HCT116 (cell line): Measurements from ENCODE around the gene SHOC2. TPM values are rescaled to one million over a fixed set of nuclear protein-coding genes. Genes with fewer than 3 reads are reported as not detected.
A peak's percentile ranks its signal among the peaks of the same experiment; 100 is the strongest.

Source experiments
- ATAC-seq: fragments of 200-7000 bp; cut with Tn5 transposase; 2 replicates; pipeline ENCODE4 v1.9.1; 2020; ENCODE audit warnings: mild to moderate bottlenecking, moderate library complexity
- BruUV-seq: library from RNA; stranded (reverse); fragments of 400-500 nt; replicated peaks from 2 replicates; lab custom pipeline; 2021; lab: Mats Ljungman, UMichigan
- CTCF ChIA-PET: fragments of 300-600 bp; sonication (Branson Sonifier 250); formaldehyde crosslinking; loops from one replicate; lab custom pipeline; 2021; ENCODE audit warnings: antibody characterized with exemption; lab: Charles Lee
- POLR2A ChIA-PET: fragments of 300-600, 350-600 bp; sonication (Branson Sonifier 250); formaldehyde crosslinking; loops from one replicate; lab custom pipeline; 2021; ENCODE audit warnings: antibody characterized with exemption; lab: Charles Lee
- RAD21 ChIA-PET, 2 experiments: fragments of 300-600 bp; sonication (Branson Sonifier 250); formaldehyde crosslinking; loops; one replicate each; lab custom pipeline; 2023; ENCODE audit warnings: low total read pairs in 2 of 2; ENCODE audit not compliant: uncharacterized antibody in 2 of 2, unreplicated experiment in 2 of 2, low non-redundant PET in 1 of 2; lab: Charles Lee
- DNase-seq: peaks from one replicate; pipeline ENCODE4 v3.0.0-alpha.2; 2010; ENCODE audit warnings: low read depth, low spot score
- H2AFZ ChIP-seq: fragments of 200-600 bp; shearing (Covaris generic), sonication (generic); 2 replicates; pipeline ENCODE4 v1.6.1; 2017; ENCODE audit warnings: low read depth, mixed run types, mixed read lengths, antibody characterized with exemption, low read length; ENCODE audit not compliant: poor library complexity, severe bottlenecking
- H3K27ac ChIP-seq: 2 replicates; pipeline ENCODE4 v1.5.1; 2012; ENCODE audit warnings: low read depth, low read length
- H3K27me3 ChIP-seq: fragments of 200-600 bp; sonication (generic); 2 replicates; pipeline ENCODE4 v1.6.1; 2016; ENCODE audit warnings: mixed run types, low read length, mixed read lengths; ENCODE audit not compliant: insufficient read depth
- H3K36me3 ChIP-seq, 2 experiments: fragments of 200-500 bp in 1 of 2; fragments of 200-600 bp in 1 of 2; sonication (Bioruptor generic) in 1 of 2; sonication (generic) in 1 of 2; 2 replicates each; pipeline versions ENCODE4 v1.5.1 to v1.6.1; 2014 to 2016; ENCODE audit warnings: low read length in 2 of 2, inconsistent platforms in 1 of 2, mixed read lengths in 1 of 2, mixed run types in 1 of 2; ENCODE audit not compliant: insufficient read depth in 2 of 2, control insufficient read depth in 1 of 2
- H3K4me1 ChIP-seq, 2 experiments: fragments of 200-600 bp in 1 of 2; sonication (generic) in 1 of 2; 2 replicates each; pipeline versions ENCODE4 v1.5.1 to v1.6.1; 2012 to 2017; ENCODE audit warnings: low read length in 2 of 2, inconsistent platforms in 1 of 2, mild to moderate bottlenecking in 1 of 2, mixed read lengths in 1 of 2, mixed run types in 1 of 2, moderate library complexity in 1 of 2; ENCODE audit not compliant: insufficient read depth in 2 of 2, control insufficient read depth in 1 of 2
- H3K4me2 ChIP-seq: fragments of 200-600 bp; sonication (generic); 2 replicates; pipeline ENCODE4 v1.6.1; 2017; ENCODE audit warnings: mixed run types, low read length, mixed read lengths
- H3K4me3 ChIP-seq, 2 experiments: fragments of 200-600 bp in 1 of 2; sonication (generic) in 1 of 2; replicated peaks in 1 of 2; 2 replicates each; pipeline ENCODE4 v1.5.1; 2011 to 2016; ENCODE audit warnings: low read length in 2 of 2, control low read depth in 1 of 2, low read depth in 1 of 2, mild to moderate bottlenecking in 1 of 2, mixed read lengths in 1 of 2, mixed run types in 1 of 2
- H3K79me2 ChIP-seq: fragments of 200-600 bp; sonication (generic); 2 replicates; pipeline ENCODE4 v1.6.1; 2017; ENCODE audit warnings: mild to moderate bottlenecking, mixed run types, low read length, moderate library complexity, mixed read lengths; ENCODE audit not compliant: insufficient read depth
- H3K9ac ChIP-seq: fragments of 200-600 bp; sonication (generic); 2 replicates; pipeline ENCODE4 v1.6.1; 2016; ENCODE audit warnings: low read length, mixed read lengths
- H3K9me2 ChIP-seq: fragments of 200-600 bp; sonication (generic), shearing (Covaris generic); 2 replicates; pipeline ENCODE4 v1.6.1; 2017; ENCODE audit warnings: mixed run types, mild to moderate bottlenecking, moderate library complexity; ENCODE audit not compliant: insufficient read depth
- H3K9me3 ChIP-seq, 2 experiments: fragments of 200-500 bp in 1 of 2; fragments of 200-600 bp in 1 of 2; sonication (Bioruptor generic) in 1 of 2; sonication (generic) in 1 of 2; 2 replicates each; pipeline ENCODE4 v1.6.1; 2014 to 2017; ENCODE audit warnings: low read length in 2 of 2, mixed read lengths in 2 of 2, inconsistent platforms in 1 of 2, low read depth in 1 of 2, mild to moderate bottlenecking in 1 of 2, mixed run types in 1 of 2, moderate library complexity in 1 of 2; ENCODE audit not compliant: control insufficient read depth in 1 of 2, insufficient read depth in 1 of 2
- H4K20me1 ChIP-seq: fragments of 200-600 bp; sonication (generic), shearing (Covaris generic); 2 replicates; pipeline ENCODE4 v1.6.1; 2017; ENCODE audit warnings: mixed run types, mild to moderate bottlenecking, moderate library complexity; ENCODE audit not compliant: insufficient read depth
- ATF3 ChIP-seq: IDR thresholded peaks from 2 replicates; pipeline ENCODE4 v1.6.1; 2012
- EGR1 ChIP-seq: IDR thresholded peaks from 2 replicates; pipeline ENCODE4 v1.6.1; 2012; ENCODE audit warnings: low read depth
- EZH2phosphoT487 ChIP-seq: fragments of 200-600 bp; IDR thresholded peaks from 2 replicates; pipeline ENCODE4 v1.6.1; 2018; ENCODE audit warnings: antibody characterized with exemption, borderline replicate concordance
- FOSL1 ChIP-seq: IDR thresholded peaks from 2 replicates; pipeline ENCODE4 v1.6.1; 2012; ENCODE audit warnings: low read depth
- JUND ChIP-seq: IDR thresholded peaks from 2 replicates; pipeline ENCODE4 v1.6.1; 2012
- POLR2A ChIP-seq: IDR thresholded peaks from 2 replicates; pipeline ENCODE4 v1.7.0; 2011; ENCODE audit warnings: borderline replicate concordance; ENCODE audit not compliant: insufficient read depth, insufficient read length; ENCODE audit errors: extremely low read depth
- POLR2AphosphoS5 ChIP-seq: IDR thresholded peaks from 2 replicates; pipeline ENCODE4 v1.6.1; 2011; ENCODE audit warnings: mild to moderate bottlenecking, low read depth, low read length, moderate library complexity
- SRF ChIP-seq: IDR thresholded peaks from 2 replicates; pipeline ENCODE4 v1.6.1; 2012; ENCODE audit warnings: low read depth
- intact Hi-C: fragments of 100-400 bp; cut with micrococcal nuclease; formaldehyde crosslinking; loops from 2 replicates; pipeline ENCODE4 v1.10.0; 2022
- total RNA-seq: library from RNA; stranded (reverse); gene quantifications from one replicate; pipeline ENCODE4 v1.2.1, GENCODE V29; 2021; ENCODE audit not compliant: unreplicated experiment

The SHOC2 gene
- total RNA-seq, 1 experiment from 2014 or later, result 39.5 TPM

DNA sequence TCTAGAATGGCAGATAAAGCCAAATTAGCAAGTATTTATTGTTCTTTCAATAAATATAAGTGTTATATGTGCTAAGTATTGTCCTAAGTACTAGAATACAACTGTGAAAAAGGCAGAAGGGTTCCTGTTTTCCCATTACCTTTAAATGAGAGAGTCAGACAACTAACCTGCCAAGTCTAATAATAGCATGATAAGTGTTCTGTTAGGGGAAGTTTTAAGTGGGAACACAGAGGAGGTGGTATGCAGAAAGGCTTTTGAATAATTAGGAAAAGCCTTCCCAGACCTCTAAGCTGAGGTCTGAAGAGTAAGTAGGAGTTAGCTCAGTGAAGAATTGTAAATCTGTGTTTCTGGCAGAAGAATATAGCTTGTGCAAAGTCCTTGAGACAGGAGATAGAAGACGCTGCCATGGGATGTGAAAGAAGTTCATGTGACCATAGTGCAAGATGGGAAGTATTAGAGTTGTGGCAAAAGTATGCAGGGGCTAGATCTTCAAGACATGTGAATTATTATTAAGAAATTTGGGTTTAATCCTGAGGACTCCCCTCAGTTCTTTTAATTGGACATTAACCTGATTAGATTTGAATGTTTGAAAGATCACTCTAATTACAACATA is 12.5 kb downstream of the SHOC2 start:
- Histone ChIP-seq H4K20me1 (peaks cover 8% of the 10 kb centered on the region), H3K9me3 (no peaks in the 10 kb centered on the region), H3K79me2 (peaks cover 94% of the 10 kb centered on the region), H3K9me2 (no peaks in the 10 kb centered on the region), H3K4me2 (no peak overlapping the region; the same call in 1 of the 2 replicates), H3K4me3 (no peak overlapping the region), H3K27ac (no peak overlapping the region), H3K4me1 (peaks cover 6 to 13% of the 10 kb centered on the region in 2 experiments), H2AFZ (no peak overlapping the region), H3K27me3 (no peaks in the 10 kb centered on the region), H3K36me3 (no peaks in the 10 kb centered on the region), H3K9ac (no peak overlapping the region)
- DNase-seq, result no peak
- no TSS peak for BruUV-seq
- ATAC-seq, result no peak
- POLR2A ChIA-PET, result no interaction called here
- intact Hi-C loops, result no loop called here
- RAD21 ChIA-PET, result no interaction called here
- TF ChIP-seq JUND (no peak), EGR1 (no peak), SRF (no peak), FOSL1 (no peak)
- CTCF ChIA-PET, result no interaction called here

GRCh38 chr10:110932505-110933180 is 13.2 kb downstream of the SHOC2 start:
- Histone ChIP-seq H3K27me3 (no peaks in the 10 kb centered on the region), H3K4me2 (peak overlapping the region; percentile 28), H3K79me2 (peaks cover 91% of the 10 kb centered on the region)
- ATAC-seq, result no peak
- RAD21 ChIA-PET, result no interaction called here
- TF ChIP-seq FOSL1, result peak; percentile 63; the same call in 1 of the 2 replicates
- no peak for TF ChIP-seq POLR2AphosphoS5
- no peak for TF ChIP-seq EZH2phosphoT487
- no peak for TF ChIP-seq POLR2A
- TF ChIP-seq ATF3, result no peak
- TF ChIP-seq, all 23 proteins: peak for 1
- no peak overlapping the region for H3K27ac ChIP-seq
- H3K36me3 ChIP-seq, result no peaks in the 10 kb centered on the region
- no peak overlapping the region for H3K4me3 ChIP-seq
- no peaks in the 10 kb centered on the region for H3K9me3 ChIP-seq
- H4K20me1 ChIP-seq, result peaks cover 8% of the 10 kb centered on the region
- H2AFZ ChIP-seq, result no peak overlapping the region
- no peak overlapping the region for H3K9ac ChIP-seq
- POLR2A ChIA-PET, result no interaction called here
- no peaks in the 10 kb centered on the region for H3K9me2 ChIP-seq
- DNase-seq, result no peak
- H3K4me1 ChIP-seq, result peaks cover 6 to 13% of the 10 kb centered on the region in 2 experiments
- intact Hi-C loops, result no loop called here
- no TSS peak for BruUV-seq
- CTCF ChIA-PET, result no interaction called here
